Measurements from ENCODE around the gene SETD1A. TPM values are rescaled to one million over a fixed set of nuclear protein-coding genes. Genes with fewer than 3 reads are reported as not detected.
"Not testable (repeated sequence)": the region's sequence is repeated elsewhere in the genome, so short reads cannot be mapped to it uniquely, and the experiment has no call there.

SETD1A gene
- total RNA-seq, 1 experiment from 2014 or later, result 33.2 TPM

- no TSS peak for BruUV-seq (replicated peaks)
- Histone ChIP-seq H3K27me3 (ENCODE audit: insufficient read depth, low read depth) (peaks cover 20% of the 10 kb centered on the region; the same call in 1 of the 2 replicates), H3K4me1 (replicated peaks; ENCODE audit: insufficient read depth) (peaks cover 10% of the 10 kb centered on the region), H3K36me3 (ENCODE audit: low read depth) (no peaks in the 10 kb centered on the region), H3K9me3 (ENCODE audit: insufficient read depth, low read depth) (no peaks in the 10 kb centered on the region), H2AFZ (no peak within 1 kb of the TSS), H3K4me3 (no peak within 1 kb of the TSS), H3F3A (ENCODE audit: insufficient read depth, low read depth) (peaks cover 14% of the 10 kb centered on the region; the same call in 1 of the 2 replicates), H3K4me2 (no peak within 1 kb of the TSS), H3K27ac (no peak within 1 kb of the TSS), H4K20me1 (ENCODE audit: insufficient read depth) (no peaks in the 10 kb centered on the region), H3K9me2 (ENCODE audit: insufficient read depth) (no peaks in the 10 kb centered on the region), H3K79me2 (ENCODE audit: low read depth) (no peaks in the 10 kb centered on the region)
- intact Hi-C loops (cut with micrococcal nuclease; ENCODE audit: unreplicated experiment), result no loop called here
- DNase-seq, result no peak
- ChIA-PET POLR2A (ENCODE audit: unreplicated experiment) (no interaction called here), CTCF (no interaction called here)
- TF ChIP-seq EZH2 (IDR thresholded peaks at IDR 0.05; ENCODE audit: low read depth), result no peak
- no peak for TF ChIP-seq CTCF (conservative IDR thresholded peaks at IDR 0.05)
Observed at GRCh38 chr16:31010585-31011325, 53.2 kb downstream of the SETD1A start, which contains the start of gene STX1B. Gene STX1B, minus strand, starts transcription at chr16:31010638. Its CDS starts 242 bp downstream, at chr16:31010396.

GRCh38 chr16:31011815-31012214 lies 54.3 kb downstream of the SETD1A start:
- intact Hi-C loops (cut with micrococcal nuclease; ENCODE audit: unreplicated experiment); CTCF ChIA-PET; H3K36me3 ChIP-seq (ENCODE audit: low read depth); H3K4me3 ChIP-seq; H2AFZ ChIP-seq; H4K20me1 ChIP-seq (ENCODE audit: insufficient read depth); H3K27ac ChIP-seq; DNase-seq; H3K79me2 ChIP-seq (ENCODE audit: low read depth); H3K4me1 ChIP-seq (replicated peaks; ENCODE audit: insufficient read depth); H3K9me2 ChIP-seq (ENCODE audit: insufficient read depth); POLR2A ChIA-PET (ENCODE audit: unreplicated experiment); H3F3A ChIP-seq (ENCODE audit: insufficient read depth, low read depth); H3K9me3 ChIP-seq (ENCODE audit: insufficient read depth, low read depth); BruUV-seq (replicated peaks); H3K4me2 ChIP-seq: not testable (repeated sequence)
- H3K27me3 ChIP-seq (ENCODE audit: insufficient read depth, low read depth), result peaks cover 20% of the 10 kb centered on the region; the same call in 1 of the 2 replicates

GRCh38 chr16:31013292-31013691 lies 55.7 kb downstream of the SETD1A start:
- H3K9me2 ChIP-seq (ENCODE audit: insufficient read depth); BruUV-seq (replicated peaks); H3K27ac ChIP-seq; H3K9me3 ChIP-seq (ENCODE audit: insufficient read depth, low read depth); H3K4me3 ChIP-seq; POLR2A ChIA-PET (ENCODE audit: unreplicated experiment); H3K36me3 ChIP-seq (ENCODE audit: low read depth); intact Hi-C loops (cut with micrococcal nuclease; ENCODE audit: unreplicated experiment); CTCF ChIA-PET; H3F3A ChIP-seq (ENCODE audit: insufficient read depth, low read depth); DNase-seq; H4K20me1 ChIP-seq (ENCODE audit: insufficient read depth); H3K4me1 ChIP-seq (replicated peaks; ENCODE audit: insufficient read depth); H2AFZ ChIP-seq; H3K4me2 ChIP-seq; H3K79me2 ChIP-seq (ENCODE audit: low read depth): not testable (repeated sequence)
- H3K27me3 ChIP-seq (ENCODE audit: insufficient read depth, low read depth), result peaks cover 20% of the 10 kb centered on the region; the same call in 1 of the 2 replicates

DNA sequence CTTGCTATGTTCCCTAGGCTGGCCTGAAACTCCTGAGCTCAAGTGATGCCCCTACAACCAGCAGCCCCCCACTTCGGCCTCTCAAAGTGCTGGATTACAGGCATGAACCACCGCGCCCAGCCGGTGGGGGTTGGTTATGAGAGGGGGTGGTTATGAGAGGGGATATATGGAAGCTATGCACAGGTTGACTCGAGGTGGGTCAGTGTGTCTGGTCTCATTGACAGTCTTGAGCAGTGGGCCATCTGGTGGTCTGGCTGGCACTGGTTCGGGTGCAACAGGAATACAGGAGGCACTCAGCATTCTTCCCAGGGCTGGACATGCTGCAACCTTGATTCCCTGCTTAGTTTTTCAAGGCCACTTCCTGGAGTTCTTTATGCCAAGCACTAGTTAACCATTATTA lies 58.5 kb downstream of the SETD1A start:
- CTCF ChIA-PET, result no interaction called here

GRCh38 chr16:31017756-31018155 lies 60.2 kb downstream of the SETD1A start:
- CTCF ChIA-PET; H3K27me3 ChIP-seq (ENCODE audit: insufficient read depth, low read depth); H4K20me1 ChIP-seq (ENCODE audit: insufficient read depth); H3K79me2 ChIP-seq (ENCODE audit: low read depth); H3K4me1 ChIP-seq (replicated peaks; ENCODE audit: insufficient read depth); H3K9me3 ChIP-seq (ENCODE audit: insufficient read depth, low read depth); H3F3A ChIP-seq (ENCODE audit: insufficient read depth, low read depth); H3K36me3 ChIP-seq (ENCODE audit: low read depth); BruUV-seq (replicated peaks); H3K4me3 ChIP-seq; H2AFZ ChIP-seq; H3K9me2 ChIP-seq (ENCODE audit: insufficient read depth); DNase-seq; H3K27ac ChIP-seq; intact Hi-C loops (cut with micrococcal nuclease; ENCODE audit: unreplicated experiment); H3K4me2 ChIP-seq; POLR2A ChIA-PET (ENCODE audit: unreplicated experiment): not testable (repeated sequence)

More for the DNA sequence above, 58.5 kb downstream of the SETD1A start:
- no peak overlapping the region for H3K27ac ChIP-seq
- no peak overlapping the region for H3K4me3 ChIP-seq
- BruUV-seq (replicated peaks), result no TSS peak
- no peaks in the 10 kb centered on the region for H3K79me2 ChIP-seq (ENCODE audit: low read depth)
- H3K36me3 ChIP-seq (ENCODE audit: low read depth), result no peaks in the 10 kb centered on the region
- peaks cover 17% of the 10 kb centered on the region; the same call in 1 of the 2 replicates for H3K27me3 ChIP-seq (ENCODE audit: insufficient read depth, low read depth)
- peaks cover 4% of the 10 kb centered on the region; the same call in 1 of the 2 replicates for H3F3A ChIP-seq (ENCODE audit: insufficient read depth, low read depth)
- DNase-seq, result no peak
- H3K4me2 ChIP-seq, result no peak overlapping the region
- no peak for TF ChIP-seq CTCF (conservative IDR thresholded peaks at IDR 0.05)
- TF ChIP-seq EZH2 (IDR thresholded peaks at IDR 0.05; ENCODE audit: low read depth), result no peak
- no peaks in the 10 kb centered on the region for H3K4me1 ChIP-seq (replicated peaks; ENCODE audit: insufficient read depth)
- H2AFZ ChIP-seq, result no peak overlapping the region
- intact Hi-C loops (cut with micrococcal nuclease; ENCODE audit: unreplicated experiment), result no loop called here
- H3K9me3 ChIP-seq (ENCODE audit: insufficient read depth, low read depth), result no peaks in the 10 kb centered on the region
- H4K20me1 ChIP-seq (ENCODE audit: insufficient read depth), result no peaks in the 10 kb centered on the region
- H3K9me2 ChIP-seq (ENCODE audit: insufficient read depth), result no peaks in the 10 kb centered on the region; the same call in 1 of the 2 replicates
- POLR2A ChIA-PET (ENCODE audit: unreplicated experiment), result interaction anchor here (0.7 kb wide), 1 partner anchor 199 kb away, joined by 3 read pairs; no protein-coding TSS in a partner anchor

All from PC-9 (cell line).